HG03097 (cell line): Measurements from ENCODE around the gene HSPB6.
A peak's percentile ranks its signal among the peaks of the same experiment; 100 is the strongest.
"Not testable (repeated sequence)": the region's sequence is repeated elsewhere in the genome, so short reads cannot be mapped to it uniquely, and the experiment has no call there.

Source experiments
- ATAC-seq: cut with Tn5 transposase; IDR thresholded peaks from one replicate; pipeline ENCODE4 v1.9.1; 2021; ENCODE audit not compliant: unreplicated experiment, low FRiP score

HSPB6 gene

DNA sequence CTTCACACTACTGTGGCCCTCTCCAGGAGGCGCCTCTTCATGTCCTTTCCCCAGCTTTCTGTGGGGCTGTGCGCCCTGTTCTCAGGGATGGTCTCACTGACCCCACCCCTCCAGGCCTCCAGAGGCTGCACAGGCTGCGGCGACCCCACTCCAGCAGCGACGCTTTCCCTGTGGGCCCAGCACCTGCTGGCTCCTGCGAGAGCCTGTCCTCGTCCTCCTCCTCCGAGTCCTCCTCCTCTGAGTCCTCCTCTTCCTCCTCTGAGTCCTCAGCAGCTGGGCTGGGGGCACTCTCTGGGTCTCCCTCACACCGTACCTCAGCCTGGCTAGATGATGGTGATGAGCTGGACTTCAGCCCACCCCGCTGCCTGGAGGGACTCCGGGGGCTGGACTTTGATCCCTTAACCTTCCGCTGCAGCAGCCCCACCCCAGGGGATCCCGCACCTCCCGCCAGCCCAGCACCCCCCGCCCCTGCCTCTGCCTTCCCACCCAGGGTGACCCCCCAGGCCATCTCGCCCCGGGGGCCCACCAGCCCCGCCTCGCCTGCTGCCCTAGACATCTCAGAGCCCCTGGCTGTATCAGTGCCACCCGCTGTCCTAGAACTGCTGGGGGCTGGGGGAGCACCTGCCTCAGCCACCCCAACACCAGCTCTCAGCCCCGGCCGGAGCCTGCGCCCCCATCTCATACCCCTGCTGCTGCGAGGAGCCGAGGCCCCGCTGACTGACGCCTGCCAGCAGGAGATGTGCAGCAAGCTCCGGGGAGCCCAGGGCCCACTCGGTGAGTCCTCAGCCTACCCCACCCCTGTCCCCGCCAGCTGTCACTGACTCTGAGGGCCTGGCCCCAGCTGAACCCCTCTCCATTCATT, 29.7 kb upstream of the HSPB6 start:
- no peak for ATAC-seq

DNA sequence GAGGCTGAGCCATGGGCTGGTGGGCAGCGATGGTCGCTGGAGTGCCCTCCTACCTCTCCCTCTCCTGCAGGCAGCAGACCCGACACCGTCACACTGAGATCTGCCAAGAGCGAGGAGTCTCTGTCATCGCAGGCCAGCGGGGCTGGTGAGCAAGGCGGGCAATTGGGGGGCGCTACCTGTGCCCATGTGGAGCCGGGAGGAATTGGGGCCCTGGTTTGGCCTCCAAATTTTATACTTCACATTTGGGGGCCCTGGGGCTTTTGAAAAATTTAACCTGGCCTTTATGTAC, 28.5 kb upstream of the HSPB6 start:
- no peak for ATAC-seq

DNA sequence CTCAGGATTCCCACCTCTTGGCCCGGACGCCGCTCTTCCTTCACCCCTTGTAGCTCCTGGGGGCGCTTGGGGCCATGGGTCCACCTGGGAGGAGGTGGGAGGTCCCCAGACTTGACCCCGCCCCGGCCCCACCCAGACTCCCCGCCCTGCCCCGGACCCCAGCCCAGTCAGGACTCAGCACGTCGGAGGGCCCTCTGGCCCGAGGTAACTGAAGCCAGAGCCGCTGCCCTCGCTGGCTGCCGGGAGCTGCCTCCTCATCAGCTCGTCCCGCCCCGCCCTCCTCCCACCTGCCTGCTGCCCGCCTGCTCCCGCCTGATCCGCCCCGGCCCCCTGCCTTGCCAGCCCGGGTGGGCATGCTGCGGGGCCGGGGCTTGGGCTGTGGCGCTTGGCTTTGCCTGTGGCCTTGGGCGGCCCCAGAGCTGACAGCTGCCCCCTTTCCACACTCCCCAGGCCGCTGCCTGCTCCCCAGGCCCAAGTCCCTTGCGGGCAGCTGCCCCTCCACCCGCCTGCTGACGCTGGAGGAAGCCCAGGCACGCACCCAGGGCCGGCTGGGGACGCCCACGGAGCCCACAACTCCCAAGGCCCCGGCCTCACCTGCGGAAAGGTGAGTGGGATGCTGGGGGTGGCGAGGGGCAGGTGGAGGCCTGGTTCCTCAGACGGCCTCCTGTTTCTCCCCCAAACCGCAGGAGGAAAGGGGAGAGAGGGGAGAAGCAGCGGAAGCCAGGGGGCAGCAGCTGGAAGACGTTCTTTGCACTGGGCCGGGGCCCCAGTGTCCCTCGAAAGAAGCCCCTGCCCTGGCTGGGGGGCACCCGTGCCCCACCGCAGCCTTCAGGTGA, 27.9 kb upstream of the HSPB6 start:
- no peak for ATAC-seq

DNA sequence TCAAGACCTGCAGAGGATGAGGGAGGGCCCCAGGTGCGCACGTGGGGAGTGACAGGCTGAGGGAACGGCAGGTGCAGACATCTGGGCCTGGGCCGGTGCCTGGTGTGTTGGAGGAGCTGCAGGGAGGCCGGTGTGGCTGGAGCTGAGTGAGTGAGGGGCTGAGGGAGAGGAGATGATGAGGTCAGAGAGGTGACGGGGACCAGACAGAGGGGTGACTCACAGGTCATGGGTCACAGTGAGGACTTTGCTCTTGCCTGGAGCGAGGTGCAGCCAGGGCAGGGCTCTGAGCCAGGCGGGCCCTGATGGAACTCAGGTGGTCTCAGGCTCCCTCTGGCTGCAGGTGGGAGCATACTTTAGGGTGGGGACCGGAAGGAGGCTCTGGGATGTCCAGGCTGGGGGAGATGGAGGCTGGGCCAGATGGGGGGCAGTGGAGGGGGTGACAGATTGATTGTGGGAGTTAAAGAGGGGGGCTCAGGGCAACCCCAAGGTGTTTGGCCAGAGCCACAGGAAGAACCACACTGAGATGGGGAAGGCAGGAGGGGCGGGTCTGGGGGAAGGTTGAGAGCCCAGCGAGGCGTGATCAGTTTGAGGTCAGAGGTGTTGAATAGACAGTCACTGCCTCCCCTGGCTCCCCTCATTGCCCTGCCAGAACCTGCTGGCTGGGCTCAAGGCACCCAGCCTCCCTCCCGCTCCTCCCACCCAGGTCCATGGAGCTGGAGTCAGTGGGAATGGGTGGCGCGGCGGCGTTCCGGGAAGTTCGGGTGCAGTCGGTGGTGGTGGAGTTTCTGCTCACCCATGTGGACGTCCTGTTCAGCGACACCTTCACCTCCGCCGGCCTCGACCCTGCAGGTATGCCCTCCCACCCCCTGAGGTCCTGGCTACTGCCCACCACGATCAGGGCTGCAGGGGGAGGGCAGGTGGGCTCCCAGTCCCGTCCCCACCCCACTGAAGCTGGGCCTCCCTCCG, 26.9 kb upstream of the HSPB6 start:
- ATAC-seq: no peak

DNA sequence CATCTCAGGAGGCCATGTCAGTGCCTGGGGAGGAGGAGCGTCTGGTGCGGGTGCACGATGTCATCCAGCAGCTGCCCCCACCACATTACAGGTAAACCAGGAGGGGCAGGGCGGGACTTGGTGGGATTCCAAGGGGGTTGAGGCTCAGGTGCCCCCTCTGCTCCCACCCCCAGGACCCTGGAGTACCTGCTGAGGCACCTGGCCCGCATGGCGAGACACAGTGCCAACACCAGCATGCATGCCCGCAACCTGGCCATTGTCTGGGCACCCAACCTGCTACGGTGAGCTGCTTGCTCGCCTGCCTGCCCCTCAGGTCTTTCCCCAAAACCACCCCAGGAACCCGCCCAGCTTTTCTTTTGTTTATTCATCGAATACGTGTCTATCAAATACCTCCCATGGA, 25.8 kb upstream of the HSPB6 start:
- no peak for ATAC-seq

DNA sequence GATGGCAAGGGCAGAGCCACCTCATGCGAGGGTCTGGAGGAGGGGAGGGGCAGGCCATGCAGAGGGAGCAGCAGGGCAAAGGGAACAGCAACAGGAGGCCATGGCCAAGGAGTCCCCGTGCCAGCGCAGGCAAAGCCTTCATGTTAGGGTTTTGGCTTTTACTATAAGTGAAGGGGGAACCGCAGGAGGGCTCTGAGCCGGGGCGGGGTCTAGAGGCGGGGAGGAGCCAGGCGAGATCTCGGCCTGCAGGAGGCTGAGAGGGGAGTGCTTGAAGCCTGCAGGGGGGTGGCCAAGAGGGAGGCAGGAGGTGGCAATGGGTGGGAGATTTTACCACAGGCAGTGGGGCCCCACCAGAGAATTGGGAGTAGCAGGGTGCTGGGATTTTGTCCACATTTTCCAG, 24.8 kb upstream of the HSPB6 start:
- ATAC-seq: no peak

DNA sequence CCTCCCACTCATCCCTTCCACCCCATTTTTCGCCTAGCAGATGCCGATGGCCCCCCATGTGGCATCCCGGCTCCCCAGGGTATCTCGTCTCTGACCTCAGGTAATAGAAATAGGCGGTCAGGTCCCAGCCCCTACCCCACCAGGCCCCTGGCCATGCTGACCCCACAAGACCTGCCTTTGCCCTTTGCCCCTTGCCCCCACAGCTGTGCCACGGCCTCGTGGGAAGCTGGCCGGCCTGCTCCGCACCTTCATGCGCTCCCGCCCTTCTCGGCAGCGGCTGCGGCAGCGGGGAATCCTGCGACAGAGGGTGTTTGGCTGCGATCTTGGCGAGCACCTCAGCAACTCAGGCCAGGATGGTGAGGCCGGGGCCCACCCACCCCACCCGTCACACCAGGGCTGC, 23.9 kb upstream of the HSPB6 start:
- ATAC-seq: no peak

DNA sequence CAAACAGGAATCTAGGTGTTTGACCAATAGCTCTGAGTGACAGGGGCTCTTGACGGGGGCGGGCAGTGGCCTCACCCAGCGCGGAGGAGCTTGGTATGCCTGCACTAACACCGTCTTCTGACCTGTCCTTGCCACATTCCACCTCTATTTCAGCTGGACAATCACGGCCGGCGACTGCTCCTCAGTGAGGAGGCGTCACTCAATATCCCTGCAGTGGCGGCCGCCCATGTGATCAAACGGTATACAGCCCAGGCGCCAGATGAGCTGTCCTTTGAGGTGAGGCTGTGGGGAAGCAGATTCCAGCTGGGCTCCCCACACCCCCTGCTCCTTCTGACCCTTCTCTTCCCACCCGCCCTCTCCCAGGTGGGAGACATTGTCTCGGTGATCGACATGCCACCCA, 23.2 kb upstream of the HSPB6 start:
- no peak for ATAC-seq

DNA sequence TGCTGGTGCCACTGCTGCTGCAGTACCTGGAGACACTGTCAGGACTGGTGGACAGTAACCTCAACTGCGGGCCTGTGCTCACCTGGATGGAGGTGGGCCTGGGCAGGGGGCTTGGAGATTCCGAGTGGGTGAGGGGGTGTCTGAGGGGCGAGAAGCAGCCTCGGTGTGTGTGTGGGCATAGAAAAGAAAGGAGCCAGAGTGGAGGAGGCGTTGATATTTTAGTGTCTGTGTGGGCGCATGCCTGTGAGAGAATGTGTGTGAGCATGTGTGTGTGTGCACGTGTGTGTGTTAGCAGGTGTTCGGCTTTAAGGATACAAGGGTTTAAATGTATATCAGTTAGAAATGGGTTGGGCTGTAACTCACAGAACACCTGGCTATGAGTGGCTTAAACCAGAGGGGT, 22.2 kb upstream of the HSPB6 start:
- no peak for ATAC-seq

DNA sequence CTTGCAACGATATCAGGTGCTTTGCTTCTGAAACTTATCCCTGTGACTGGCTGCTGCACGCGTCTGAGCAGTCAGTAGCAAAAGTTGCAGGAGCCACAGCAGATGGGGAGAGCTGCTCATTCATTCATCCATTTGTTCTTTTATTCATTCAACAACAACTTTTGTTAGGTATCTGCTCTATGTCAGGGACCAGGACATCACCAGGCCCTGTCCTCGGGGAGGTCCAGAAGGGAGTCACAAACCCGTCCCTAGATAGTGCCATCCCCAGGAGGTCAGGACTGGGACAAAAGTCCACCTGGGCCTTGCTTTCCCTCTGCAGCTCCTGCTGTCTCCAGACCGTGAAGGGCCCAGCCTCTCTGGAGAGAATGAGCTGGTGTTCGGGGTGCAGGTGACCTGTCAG, 21.1 kb upstream of the HSPB6 start:
- ATAC-seq: no peak

DNA sequence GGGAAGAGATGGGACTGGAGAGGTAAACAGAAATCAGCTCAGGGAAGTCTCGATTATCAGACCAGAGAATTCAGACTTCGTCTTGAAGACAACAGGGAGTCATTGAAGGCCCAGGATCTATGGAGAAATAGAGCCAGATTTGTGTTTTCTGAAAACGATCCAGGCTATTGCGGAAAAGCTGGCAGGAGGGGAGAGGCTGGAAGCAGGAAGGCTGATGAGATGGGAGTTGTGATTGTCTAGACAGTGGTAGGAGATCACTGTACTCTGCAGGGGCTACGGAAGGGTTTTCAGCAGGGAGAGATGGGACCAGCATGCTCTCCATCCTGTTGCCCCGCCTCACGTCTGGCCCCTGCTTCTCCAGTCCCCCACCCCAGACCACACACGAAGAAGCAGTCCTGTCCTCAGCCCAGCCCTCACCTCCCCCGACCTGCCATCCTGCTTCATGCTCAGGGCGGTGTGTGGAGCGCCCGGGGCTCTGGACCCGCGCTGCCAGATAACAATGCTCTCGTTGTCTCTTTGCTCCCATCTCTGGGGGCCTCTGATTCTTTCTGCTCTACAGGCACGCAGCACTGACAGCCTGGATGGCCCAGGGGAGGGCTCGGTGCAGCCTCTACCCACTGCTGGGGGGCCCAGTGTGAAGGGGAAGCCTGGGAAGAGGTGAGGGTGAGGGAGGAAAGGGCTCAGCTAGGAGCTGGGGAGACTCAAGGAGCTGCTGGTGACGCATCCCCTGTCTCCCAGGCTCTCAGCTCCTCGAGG, 20.4 kb upstream of the HSPB6 start:
- no peak for ATAC-seq

DNA sequence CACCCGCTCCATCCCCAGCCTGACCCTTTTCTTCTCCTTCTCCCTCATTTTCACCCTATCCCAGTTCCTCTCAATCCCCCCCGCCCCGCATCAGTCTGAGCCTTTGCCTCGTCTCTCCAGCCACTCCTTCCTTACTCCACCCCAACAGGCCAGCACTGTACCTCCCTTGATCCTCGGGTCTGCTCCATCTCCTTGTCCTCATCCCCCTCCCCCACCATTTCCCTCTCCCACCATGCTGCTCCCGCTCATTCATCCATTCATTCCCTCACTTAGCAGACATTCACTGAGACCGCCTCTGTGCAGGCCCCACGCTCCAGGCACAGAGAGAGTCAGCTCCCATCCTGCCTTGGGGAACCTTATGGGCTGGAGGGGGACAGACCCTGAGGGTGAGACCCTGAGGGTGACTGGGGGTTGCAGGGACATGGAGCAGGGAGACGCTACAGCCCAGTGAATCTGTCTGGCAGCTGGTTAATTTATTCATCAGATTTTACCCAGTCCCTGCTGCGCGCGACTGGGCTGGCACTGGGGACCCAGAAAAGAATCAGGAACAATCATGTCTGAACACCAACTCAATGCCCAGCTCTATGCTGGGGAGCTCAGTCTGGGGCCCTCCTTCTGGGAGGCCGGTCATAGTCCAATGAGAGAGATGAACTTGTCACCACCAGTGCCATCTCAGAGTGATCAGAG, 19.4 kb upstream of the HSPB6 start:
- no peak for ATAC-seq

DNA sequence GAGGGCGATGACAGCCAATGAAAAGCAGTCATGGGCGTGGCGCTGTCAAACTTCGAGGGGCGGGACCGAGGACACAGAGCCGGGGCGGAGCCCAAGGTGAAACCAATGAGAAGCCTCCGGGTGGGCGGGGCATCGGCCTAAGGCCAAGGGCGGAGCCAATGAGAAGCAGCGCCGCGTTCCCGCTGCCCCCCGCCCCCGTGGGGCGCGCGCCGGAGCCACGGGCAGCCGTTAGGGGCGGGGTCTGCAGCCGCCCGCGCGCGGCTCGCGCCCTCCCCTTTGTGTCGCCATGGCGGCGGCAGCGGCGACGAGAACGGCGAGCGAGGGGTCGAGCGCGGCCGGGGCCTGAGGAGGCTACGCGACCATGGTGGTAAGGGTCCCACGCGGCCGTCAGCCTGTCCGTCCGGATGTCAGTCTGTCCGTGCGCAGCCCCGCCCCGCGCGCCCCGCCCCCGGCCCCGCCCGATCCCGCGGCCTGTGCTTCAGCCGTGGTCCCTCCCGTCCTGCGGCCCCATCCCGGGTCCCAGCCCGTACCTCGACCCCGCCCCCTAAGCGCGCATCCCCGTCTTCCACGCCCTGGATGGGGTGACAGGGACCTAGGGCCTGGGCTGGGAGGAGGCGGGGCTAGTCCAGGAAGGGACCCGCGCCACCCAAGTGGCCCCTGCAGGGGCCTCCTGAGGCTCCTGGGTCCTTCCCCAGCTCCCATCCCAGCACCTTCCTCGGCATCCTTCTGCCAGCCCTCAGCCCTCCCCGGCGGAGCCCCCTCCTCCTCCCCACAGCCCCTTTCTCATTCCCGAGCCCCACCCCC, 18.7 kb upstream of the HSPB6 start, which contains the start of gene ARHGAP33:
Gene ARHGAP33 (plus strand): TSS at position 267 of the 804 bp plus-strand sequence. CDS start 95 bp downstream, at position 362.
- peak; percentile 89 for ATAC-seq

DNA sequence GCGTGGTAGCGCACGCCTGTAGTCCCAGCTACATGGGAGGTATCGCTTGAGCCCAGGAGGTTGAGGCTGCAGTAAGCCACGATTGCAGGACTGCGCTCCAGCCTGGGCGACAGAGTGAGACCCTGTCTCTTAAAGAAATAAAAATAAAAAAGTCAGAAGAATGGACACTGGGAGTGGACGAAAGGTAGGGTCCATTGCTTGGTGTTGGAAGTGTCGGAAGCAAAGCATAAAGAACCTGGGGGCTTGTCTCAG, 18.1 kb upstream of the HSPB6 start:
- ATAC-seq: no peak

DNA sequence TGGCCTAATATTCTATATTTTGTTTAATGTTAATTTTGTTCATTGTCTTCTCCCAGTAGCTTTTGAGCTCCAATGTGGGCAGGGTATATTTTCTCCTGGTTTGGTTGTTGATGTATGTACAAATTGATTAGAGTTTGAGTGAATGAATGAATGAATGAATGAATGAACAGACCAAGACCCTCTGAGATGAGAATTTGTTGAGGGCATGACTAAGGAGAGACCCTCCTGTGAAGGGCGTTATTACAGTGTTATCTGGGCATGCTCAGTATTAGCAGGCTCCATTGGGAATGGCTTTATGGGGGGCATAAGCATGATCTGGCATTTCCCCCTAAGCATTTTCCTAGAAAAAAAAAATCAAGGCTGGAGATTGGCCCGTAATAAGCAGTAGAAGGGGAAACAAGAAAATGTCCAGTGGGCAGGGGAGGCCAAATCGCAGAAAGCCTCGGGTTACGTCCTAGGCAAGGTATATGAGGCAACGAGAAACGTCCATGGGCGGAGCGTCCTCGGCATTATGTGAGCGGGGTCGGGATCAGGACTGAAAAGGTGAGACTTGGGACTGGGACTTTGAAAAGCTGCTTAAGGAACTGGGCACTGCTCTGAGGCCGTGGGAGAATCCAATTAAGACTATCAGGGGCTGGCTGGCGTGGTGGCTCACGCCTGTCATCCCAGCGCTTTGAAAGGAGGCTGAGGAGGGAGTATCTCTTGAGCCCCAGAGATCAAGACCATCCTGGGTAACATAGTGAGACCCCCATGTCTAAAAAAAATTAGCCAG, 17.6 kb upstream of the HSPB6 start:
- no peak for ATAC-seq

DNA sequence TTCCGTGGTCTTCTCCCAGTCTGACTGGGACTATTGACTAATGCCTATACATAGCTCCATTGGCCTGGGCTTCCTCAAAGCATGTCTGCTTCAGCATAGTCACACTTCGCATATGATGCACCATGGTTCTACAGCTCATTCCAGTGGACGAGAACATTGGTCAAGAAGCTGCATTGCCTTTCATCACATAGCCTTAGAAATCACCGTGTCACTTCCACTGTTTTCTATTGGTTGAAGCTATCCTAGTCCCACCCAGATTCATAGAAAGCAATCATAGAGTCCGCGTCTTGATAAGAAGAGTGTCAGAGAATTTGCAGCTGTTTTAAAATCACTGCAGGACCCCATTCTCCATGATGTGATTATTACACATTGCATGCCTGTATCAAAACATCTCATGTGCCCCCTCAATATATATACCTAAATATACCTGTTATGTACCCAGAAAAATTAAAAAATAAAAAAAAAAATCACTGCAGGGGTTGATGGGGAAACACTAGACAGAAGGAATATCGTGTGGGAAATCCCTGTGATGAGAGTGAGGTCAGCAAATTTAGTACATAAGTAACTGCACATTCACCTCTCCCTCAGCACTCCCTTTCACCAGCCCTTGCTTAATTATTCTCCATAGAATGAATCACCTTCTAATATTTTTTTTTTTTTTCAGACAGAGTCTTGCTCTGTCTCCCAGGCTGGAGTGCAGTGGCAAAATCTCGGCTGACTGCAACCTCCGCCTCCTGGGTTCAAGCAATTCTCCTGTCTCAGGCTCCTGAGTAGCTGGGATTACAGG, 16.4 kb upstream of the HSPB6 start:
- ATAC-seq: no peak

DNA sequence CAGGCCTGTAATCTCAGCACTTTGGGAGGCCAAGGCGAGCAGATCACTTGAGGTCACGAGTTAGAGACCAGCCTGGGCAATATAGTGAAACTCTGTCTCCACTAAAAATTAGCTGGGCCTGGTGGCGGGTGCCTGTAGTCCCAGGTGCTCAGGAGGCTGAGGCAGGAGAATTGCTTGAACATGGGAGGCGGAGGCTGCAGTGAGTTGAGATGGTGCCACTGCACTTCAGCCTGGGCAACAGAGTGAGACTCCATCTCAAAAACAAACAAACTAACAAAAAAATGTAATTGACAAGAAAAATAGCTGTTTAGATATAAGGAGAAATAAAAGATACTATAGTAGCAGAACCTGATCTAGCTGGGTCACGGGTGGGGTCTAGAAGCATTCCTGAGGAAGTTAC, 15.5 kb upstream of the HSPB6 start:
- not testable (repeated sequence) for ATAC-seq

DNA sequence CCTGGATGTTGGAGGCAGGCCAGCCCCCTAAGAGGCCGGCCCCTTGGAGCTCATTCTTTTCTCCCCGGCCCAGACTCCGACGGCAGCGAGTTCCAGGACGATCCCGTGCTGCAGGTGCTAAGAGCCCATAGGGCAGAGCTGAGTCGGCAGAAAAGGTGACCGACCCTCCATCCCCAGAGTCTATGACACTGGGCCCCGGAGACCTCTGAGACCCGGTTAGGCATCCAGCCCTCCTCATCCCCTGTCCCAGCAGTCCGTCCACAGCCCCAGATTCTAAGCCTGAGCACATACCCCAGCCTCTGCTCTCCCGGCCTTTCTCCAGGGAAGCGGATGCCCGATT, 11.2 kb upstream of the HSPB6 start:
- ATAC-seq: no peak
